Skin of body (tissue), 3 donors: ENCODE measurements around the gene GSX1. TPM values are rescaled to one million over a fixed set of nuclear protein-coding genes. Genes with fewer than 3 reads are reported as not detected.

Experiments
- DNase-seq: peaks from one replicate; lab custom pipeline; 2025; lab: John Stamatoyannopoulos, UW
- small RNA-seq: library from RNA; depleted of rRNA; stranded (forward); fragments of <200 nt; gene quantifications from one replicate; pipeline ENCODE3, GENCODE V24; 2014; ENCODE audit warnings: low replicate concordance
- total RNA-seq: library from RNA; depleted of rRNA; stranded (reverse); fragments of >200 nt; gene quantifications from one replicate; pipeline ENCODE4 v1.2.3, GENCODE V29; 2014

GSX1 gene
- total RNA-seq, 1 donor from 2014 or later = not detected

- DNase-seq = no peak
Observed at GRCh38 chr13:27833206-27833605, 40.9 kb downstream of the GSX1 start.

- no peak for DNase-seq
Observed at GRCh38 chr13:27834095-27834494, 41.8 kb downstream of the GSX1 start.

DNA sequence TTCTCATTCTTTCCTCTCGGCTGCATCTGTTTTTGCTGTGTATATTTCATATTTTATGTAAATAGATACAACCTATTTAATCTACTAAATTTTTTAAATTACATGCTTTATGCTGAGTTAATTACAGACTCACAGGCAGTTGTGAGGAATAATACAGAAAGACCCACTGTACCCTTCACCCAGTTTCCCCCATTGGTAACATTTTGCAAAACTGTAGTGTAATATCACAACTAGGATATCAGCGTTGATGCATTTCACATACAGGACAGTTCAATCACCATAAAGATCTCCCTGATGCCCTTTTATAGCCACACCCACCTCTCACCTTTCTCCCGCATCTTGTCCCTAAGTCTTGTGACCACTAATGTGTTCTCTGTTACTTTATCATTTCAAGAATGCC is 43.5 kb downstream of the GSX1 start:
- no peak for DNase-seq

DNA sequence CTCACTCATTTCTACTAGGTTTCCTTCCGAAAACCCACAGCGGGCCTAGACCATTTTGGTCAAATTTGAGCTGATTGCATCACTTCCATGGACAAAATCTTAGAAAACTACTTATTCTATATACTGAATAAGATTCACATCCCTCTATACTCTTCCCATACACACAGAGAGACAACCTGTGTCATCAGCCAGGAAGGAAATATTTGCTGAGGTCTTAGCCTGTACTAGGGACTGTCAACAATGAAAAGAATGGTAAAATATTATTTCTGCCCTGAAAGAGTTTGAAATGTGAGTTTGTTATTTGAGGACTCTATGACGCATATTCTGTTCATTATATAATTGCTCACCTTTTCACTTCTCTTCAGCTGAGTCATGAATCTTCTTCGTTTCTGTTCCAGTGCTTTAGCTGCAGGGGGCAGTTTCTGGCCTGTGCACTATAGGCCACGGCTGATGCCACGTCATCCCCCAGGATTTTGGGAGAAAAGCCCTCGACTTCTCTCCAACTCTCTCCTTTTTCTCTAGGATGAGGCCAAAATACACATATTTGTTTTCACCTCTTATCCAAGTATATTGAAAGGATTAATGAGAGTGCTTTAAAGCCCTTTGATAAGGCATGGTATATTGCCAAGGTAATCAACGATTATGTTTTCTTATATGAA is 47.7 kb downstream of the GSX1 start:
- no peak for DNase-seq

- no peak for DNase-seq
Observed at GRCh38 chr13:27842571-27842970, 50.3 kb downstream of the GSX1 start.

Small RNAs within 50 kb of the gene (small RNA-seq; reads per million reads assigned to genes)
- gene RNU6-73P = not detected

Other genes with a start within 250 kb of the GSX1 start
- gene LNX2, start 172.0 kb upstream of the GSX1 start, total RNA-seq = 11.9 TPM
- gene POLR1D, start 170.6 kb upstream of the GSX1 start, total RNA-seq = 68.3 TPM
- 0.10 TPM for gene PDX1, start 127.5 kb downstream of the GSX1 start, total RNA-seq
- not detected for gene CDX2, start 176.8 kb downstream of the GSX1 start, total RNA-seq
- not detected for gene URAD, start 196.2 kb downstream of the GSX1 start, total RNA-seq